CD4-positive, alpha-beta T cell treated with Interleukin-1 beta for 1 hour (primary cell): Measurements from ENCODE around the gene IFNL2.
"Not testable (repeated sequence)": the region's sequence is repeated elsewhere in the genome, so short reads cannot be mapped to it uniquely, and the experiment has no call there.

ENCODE experiments used
- DNase-seq, 2 donors: peaks; one replicate each; pipeline ENCODE4 v3.0.0-alpha.2; 2020 to 2022

The IFNL2 gene

DNA sequence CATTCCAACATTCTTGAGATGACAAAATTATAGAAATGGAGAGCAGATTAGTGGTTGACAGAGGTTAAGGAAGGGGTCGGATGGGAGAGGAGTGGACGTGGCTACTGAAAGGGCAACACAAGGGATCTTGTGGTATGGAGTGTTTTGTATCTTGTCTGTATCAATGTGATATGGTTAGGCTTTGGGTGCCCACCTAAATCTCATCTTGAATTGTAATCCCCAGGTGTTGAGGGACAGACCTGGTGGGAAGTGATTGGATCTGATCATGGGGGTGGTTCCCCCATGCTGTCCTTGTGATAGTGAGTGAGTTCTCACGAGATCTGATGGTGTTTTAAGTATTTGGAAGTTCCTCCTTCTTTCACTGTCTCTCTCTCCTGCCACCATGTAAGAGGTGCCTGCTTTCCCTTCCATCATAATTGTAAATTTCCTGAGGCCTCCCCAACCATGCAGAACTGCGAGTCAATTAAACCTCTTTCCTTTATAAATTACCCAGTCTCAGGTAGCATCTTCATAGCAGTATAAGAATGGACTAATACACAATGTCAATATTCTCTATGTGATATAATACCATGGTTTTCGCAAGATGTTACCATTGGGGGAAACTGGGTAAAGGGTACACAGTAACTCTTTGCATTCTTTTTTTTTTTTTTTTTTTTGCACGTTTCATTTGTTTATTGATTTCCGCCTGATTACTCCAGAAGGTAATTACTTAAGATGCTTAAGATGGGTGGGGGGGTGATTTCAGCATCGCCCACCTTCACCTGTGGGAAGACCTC is 14.6 kb upstream of the IFNL2 start:
- no peak for DNase-seq

DNA sequence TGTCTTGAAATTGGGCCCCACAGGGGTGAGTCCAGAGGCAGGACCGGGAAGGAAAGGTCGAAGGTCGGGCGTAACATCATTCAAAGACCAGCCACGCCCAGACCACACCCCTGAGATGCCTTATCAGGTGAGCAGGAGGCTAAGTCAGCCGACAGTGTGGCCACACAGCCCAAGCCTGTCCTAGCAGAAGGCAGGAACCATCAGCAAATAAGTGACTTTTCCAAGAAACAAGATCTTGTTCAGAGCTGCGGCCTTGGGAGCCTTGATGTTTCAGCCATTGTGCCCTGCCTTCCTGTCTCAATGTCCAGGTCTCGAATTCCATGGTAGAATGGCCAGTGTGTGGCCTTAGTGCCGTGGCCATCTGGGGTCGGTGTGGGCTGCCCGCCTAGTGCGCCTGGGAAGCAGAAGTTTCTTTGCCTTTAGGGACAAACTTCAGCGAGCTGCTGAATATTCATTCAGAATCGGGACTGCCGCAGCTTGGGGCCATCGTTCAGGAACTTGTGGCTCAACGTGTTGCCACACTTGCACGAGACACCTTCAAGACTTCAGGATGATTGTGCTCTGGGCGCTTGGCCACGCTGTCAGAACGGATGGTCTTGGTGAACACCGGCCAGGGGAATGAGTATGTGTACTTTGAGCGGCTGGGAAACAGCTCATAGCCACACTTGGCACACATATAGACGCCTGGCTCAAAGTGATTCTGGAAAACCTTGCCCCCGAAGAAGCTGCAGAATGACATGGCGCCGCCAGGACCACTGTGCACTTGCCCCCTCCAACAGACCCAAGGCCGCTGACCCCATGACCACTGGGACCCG is 13.5 kb upstream of the IFNL2 start:
- no peak for DNase-seq

DNA sequence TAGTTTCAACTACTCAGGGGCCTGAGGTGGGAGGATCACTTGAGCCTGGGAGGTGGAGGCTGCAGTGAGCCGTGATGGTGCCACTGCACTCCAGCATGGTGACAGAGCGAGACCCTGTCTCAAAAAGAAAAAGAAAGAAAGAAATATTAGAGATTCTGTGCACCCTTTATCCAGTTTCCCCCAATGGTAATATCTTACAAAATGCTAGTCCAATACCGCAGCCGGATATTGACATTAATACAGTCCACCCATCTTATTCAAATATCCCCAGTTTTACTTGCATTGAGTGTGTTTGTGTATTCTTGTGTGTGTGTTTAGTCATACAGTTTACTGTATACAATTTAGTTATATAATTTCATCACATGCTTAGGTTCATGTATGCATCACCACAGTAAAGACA is 11.0 kb upstream of the IFNL2 start:
- no peak for DNase-seq

DNA sequence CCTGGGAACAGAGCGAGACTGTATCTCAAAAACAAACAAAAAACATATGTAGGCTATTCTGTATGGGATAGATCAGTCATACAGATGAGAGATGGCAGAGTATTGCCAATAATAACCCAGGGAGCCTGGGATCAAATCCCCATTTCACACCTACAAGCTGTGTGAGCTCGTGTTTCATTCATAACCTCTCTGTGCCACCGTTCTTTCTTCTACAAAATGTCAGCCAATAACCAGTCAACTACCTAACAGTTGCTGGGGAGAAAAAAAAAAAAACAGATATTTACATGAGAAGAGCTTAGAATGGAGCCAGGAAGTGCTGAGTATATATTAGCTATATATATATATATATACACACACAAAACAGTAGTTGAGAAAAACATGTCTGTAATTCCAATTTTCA is 6.5 kb upstream of the IFNL2 start:
- DNase-seq = no peak

DNA sequence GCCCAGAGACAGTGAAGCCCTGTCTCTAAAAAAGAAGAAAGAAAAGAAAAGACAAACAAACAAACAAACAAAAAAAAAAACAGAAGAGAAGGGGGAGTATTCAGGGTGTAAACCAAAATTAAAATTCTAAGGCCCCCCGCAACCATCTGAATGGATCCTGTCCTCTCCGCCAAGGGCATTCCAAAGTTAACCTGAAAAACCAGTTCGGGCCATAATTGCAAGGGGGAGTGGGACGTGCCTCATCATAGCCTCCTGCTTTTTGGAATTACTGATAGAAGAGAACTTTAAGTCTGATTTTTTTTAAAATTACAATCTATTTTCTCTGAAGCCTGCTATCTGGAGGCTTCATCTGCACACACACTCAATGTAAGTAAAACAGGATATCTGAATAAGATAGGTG is 5.7 kb upstream of the IFNL2 start:
- DNase-seq = no peak

DNA sequence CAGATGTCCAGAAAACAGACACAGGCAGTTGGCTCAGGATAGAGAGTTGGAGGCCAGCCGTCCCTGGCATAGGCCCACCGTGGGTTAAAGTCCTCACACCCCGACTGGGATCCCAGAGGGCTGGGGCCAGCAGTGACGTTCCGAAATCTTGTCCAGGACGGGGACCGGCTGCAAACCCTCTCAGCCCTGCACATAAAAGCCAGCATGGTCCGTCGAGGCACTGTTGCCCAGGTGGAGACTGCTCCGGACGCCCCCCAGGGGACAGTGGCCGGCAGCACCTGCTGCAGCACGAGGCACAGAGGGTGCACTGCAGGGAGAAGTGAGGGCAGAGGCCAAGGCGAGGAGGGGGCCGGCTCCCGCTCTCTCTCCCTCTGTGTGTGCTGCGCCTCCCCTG is 4.3 kb upstream of the IFNL2 start:
- no peak for DNase-seq

DNA sequence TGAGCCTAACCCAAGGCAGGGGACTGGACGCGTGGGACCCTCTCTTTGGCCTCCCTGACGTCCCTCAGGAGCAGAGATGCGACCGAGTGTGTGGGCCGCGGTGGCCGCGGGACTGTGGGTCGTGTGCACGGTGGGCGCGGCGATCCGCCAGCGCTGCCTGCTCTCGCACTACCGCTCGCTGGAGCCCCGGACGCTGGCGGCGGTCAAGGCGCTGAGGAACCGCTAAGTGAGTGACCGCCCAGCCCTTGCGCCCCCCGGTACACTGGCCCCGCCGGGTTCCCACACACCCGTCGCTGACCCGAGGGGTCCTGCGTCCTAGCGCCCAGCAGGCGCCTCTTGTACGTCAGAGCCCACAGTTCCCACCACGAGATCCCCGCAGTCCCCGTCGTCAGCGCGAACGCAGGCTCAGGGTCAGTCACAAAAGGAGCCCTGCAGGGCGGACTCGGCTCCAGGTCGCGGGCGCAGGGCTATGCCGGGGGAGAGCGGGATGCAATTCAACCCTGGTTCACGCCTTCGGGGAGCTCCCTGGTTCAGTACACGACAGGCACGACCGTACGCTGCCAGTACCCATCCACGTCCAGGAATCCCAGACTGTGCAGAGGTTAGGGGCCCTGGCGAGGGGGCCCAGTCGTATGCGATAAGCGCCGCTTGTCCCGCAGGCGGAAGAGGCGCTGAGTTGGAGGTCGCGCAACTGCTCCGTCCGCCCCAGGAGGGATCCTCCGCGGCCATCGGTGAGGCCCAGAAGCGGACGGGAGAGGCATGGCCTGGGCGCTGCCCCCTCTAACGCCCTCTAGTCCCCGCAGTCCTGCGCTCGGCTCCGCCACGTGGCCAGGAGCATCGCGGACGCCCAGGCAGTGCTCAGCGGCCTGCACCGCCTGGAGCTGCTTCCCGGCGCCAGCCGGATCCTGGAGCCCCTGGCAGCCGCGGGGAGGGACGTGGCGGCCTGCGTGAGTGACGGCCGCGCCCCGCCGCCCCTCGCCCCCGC is 3.6 kb upstream of the IFNL2 start:
- no peak for DNase-seq

DNA sequence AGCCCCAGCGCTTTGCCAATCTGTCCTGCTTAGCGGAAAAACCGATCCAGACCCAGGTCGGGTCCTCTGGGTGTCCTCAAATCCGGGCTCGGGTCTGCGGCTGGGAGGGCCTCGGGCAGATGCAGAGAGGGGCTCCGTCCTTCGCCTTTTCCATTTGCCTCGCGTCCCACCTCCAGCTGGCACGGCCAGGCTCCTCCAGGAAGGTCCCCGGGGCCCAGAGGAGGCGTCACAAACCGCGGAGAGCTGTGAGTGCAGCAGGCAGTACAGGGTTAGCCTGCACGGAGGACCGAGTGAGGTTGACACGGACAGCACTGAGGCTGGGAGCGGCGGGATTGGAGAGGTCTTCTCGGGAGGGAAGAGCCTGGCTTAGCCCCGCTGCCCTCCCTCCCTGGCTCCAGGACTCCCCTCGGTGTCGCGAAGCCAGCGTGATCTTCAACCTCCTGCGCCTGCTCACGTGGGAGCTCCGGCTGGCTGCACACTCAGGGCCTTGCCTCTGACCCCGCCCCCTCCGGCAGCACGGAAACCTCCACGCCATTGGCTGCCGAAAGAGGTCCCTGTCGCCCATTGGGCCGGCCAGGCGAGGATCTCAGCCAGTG is 2.8 kb upstream of the IFNL2 start:
- DNase-seq = no peak

DNA sequence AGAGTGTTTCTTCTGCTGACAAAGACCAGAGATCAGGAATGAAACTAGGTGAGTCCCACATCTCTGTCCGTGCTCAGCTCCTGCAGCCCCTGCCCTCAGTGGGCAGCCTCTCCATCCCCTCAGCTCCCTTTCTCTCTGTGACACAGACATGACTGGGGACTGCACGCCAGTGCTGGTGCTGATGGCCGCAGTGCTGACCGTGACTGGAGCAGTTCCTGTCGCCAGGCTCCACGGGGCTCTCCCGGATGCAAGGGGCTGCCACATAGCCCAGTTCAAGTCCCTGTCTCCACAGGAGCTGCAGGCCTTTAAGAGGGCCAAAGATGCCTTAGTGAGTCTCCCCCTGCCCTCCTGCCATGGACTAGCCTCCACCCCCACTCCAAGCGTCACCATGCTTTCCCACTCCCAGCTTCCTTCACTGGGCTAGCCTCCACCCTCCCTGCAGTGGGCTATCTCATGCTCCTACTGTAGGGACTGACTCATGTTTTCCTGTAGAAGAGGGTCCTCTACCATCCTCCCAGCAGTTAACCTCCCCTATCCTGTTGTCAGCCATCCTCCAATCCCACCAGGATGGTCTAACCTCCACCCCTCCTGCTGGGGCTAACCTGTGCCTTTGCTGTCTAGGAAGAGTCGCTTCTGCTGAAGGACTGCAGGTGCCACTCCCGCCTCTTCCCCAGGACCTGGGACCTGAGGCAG is 481 bp downstream of the IFNL2 start:
- DNase-seq = not testable (repeated sequence)

DNA sequence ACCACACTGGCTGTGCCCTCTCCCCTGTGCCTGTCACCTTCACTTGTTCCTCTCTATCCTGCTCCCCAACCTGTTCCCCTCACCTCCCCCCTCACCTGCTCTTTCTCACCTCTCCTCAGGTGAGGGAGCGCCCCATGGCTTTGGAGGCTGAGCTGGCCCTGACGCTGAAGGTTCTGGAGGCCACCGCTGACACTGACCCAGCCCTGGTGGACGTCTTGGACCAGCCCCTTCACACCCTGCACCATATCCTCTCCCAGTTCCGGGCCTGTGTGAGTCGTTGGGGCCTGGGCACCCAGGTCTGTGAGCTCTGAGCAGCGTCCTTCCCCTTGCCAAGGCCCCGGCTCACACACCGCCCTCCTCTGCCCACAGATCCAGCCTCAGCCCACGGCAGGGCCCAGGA is 1.2 kb downstream of the IFNL2 start:
- not testable (repeated sequence) for DNase-seq

DNA sequence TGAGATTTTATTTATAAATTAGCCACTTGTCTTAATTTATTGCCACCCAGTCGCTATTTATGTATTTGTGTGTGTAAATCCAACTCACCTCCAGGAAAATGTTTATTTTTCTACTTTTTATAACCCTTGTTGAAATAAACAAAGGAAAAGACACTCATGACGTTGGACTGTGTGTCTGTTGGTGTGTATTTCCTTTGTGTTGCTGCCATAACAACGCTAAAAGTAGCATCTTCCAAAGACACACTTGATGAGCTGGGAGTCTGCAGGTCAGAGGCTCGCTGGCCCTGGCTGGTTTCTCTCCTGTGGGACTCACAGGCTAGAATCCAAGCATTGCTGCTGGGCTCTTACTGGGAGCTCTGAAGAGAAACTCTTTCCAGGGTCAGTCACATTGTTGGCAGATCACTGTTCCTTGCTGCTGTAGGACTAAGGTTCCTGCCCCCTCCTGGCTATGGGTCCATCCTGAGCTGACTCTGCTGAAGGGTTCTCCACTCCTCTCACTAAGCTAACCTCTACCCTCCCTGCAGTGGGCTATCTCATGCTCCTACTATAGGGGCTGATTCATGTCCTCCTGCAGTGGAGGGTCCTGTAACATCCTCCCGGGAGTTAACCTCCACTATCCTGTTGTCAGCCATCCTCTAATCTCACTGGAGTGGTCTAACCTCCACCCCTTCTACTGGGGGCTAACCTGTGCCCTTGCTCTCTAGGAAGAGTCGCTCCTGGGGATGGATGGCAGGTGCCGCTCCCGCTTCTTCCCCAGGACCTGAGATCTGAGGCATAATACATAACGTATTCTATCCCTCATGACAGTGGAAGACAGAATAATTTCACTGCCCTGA is 2.1 kb downstream of the IFNL2 start:
- no peak for DNase-seq

DNA sequence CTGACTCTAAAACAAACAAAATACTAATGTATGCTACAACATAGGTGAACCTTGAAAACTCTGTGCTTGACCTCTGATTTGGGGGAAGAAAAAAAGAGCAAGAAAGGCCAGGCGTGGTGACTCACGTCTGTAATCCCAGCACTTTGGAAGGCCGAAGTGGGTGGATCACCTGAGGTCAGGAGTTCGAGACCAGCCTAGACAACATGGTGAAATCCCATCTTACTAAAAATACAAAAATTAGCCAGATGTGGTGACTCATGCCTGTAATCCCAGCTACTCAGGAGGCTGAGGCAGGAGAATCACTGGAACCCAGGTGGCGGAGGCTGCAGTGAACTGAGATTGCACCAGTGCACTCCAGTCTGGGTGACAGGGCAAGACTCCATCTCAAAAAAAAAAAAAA is 5.7 kb downstream of the IFNL2 start:
- DNase-seq = not testable (repeated sequence)

DNA sequence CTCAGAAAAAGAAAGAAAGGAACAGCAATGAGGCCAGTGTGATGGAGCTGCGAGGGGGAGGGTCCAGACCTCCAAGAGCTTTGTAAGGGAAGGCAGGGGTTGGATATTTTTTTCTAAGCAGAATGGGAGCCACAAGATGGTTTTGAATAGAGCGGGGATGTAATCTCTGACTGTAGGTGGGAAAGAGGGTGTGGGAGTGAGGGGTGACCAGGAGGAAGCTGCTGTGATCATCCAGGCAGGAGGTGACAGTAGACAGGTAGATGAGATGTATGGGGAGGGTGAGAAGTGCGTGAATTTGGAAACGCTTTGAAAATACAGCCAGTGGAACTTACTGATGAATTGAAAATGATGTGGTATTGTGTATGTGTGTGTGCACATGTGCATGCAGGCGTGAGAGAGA is 7.4 kb downstream of the IFNL2 start:
- DNase-seq = no peak

DNA sequence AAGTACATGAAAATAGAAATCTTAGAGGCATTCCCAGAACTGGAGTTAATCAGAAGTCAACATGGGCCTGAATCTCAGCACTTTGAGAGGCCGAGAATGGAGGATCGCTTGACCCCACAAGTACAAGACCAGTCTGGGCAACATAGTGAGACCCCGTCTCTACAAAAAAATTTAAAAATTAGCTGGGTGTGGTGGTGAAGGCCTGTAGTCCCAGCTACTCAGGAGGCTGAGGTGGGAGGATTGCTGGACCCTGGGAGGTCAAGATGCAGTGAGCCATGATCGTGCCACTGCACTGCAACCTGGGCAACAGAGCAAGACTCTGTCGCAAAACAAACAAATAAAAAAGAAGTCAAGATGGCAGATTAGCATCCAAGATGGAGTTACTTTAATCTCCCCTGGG is 8.5 kb downstream of the IFNL2 start:
- no peak for DNase-seq

DNA sequence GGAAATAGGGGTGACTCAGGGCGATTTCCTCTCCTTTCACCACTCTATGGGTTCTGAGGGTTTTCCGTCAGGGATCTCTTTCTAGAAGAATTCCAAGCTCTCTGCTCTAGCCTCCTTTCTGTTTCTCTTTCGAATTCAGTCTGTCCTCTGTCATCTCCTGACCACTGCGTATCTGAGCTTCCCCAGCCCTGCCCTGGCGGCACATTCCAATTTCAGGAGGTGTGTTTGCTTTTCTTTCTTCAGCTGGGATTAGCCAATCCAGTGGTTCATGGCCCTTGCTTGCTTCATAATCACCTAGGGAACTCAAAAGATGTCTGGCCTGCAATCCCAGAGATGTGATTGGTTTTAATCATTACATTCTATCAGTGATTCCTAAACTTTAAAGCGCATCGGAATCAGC is 9.4 kb downstream of the IFNL2 start:
- no peak for DNase-seq

DNA sequence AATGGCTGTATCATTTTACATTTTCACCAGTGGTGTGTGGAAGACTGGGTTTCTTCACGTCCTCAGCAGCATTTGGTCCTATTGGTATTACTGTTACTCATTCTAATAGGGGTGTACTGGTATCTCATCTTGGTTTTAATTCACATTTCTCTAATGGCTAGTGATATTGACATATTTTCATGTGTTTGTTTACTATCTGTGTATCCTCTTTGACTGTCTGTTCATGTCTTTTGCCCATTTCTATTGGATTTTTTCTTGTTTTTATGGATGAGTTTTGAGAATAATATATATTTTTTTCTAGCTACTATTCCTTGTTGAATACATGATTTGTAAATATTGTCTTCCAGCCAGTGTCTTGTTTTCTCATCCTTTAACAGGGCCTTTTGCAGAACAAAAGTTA is 13.8 kb downstream of the IFNL2 start:
- DNase-seq = no peak

DNA sequence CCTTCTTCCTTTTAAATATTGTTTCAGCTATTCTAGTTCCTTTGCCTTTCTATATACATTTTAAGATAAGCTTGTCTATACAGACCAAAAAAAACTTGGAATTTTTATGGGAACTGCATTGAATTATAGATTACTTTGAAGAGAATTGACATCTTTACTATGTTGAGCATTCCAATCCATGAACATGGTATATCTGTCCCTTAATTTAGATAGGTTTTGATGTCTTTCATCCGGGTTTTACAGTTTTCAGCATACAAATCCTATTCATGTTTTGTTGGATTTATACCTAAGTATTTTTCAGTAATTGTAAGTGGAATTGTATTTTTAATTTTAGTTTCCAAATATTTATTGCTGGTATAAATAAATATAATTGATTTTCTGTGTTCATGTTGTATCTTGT is 15.8 kb downstream of the IFNL2 start:
- no peak for DNase-seq

DNA sequence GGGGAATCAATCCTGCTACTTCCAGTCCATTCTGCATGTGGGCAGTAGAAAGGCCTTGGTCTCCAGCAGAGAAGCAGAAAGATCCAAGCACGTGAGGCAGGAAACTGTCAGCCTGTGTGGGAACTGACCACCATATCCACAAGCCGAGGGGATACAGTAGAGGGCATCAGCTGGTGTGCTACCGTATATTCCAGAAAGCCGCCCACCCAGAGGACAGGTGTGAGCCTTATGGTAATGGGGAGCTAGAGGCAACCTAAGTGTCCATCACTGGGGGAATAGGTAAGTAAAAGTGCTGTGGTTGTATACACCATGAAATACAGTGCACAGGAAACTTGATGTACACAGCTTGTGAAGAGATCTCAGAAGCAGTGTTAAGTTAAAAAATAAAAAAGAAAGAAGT is 25.2 kb downstream of the IFNL2 start:
- no peak for DNase-seq

DNA sequence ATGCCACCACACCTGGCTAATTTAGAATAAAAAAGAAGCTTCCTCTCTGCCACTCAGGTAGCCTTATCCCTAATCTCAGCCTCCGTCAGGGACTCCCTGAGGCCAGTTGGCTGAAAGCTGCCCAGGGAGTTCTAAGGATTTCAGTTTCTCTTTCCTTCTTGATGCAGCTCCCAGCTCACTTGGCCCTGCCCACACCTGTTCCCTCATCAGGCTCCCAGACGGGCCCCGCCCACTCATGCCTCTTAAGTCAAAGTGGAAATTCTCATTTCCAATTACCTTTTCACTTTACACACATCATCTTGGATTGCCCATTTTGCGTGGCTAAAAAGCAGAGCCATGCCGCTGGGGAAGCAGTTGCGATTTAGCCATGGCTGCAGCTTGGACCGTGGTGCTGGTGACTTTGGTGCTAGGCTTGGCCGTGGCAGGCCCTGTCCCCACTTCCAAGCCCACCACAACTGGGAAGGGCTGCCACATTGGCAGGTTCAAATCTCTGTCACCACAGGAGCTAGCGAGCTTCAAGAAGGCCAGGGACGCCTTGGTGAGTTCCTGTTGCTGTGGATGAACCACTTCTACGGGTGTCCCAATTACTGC is 28.0 kb downstream of the IFNL2 start, which contains the start of gene IFNL1:
Gene IFNL1, plus strand, starts transcription at position 353 of the 591 bp plus-strand sequence. Its CDS starts 15 bp downstream, at position 368.
- no peak for DNase-seq

DNA sequence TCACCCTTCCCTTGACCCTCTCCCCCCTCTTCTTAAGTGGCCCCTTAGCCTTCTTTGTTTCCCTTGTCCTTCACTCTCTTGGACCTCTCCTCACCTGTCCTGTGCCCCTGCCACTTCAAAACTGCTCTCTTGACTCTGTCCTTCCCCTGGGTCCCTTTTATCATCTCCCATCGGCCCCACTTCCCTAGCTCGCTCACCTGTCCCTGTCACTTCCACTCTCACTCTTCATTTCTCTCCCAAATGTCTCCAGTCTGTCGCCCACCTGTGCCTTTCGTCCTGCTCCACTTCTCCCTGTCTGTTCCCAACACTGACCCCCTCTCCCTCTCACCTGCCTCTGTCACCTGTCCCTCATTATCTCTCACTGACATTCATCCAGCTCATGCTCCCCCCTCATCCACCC is 28.7 kb downstream of the IFNL2 start:
- no peak for DNase-seq
